ENCODE measurements around the gene RHOC.

DNA sequence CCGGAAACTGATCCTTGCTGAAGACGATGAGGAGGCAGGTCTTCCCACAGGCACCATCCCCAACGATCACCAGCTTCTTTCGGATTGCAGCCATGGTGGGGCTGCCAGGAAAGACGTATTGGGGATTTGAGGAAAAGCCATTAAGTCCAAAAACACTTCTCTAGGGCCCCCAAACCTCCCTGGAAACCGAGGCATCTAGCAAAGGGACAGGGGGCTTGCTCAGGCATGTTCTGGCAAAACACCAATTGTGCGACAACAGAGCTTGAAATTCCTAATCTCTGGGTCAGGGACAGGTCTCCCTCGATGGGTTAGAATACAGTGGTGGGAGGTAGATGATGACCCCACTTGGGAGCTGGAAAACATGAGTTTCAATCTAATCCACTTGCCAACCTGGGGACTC is 3.2 kb downstream of the RHOC start:
- TF ChIP-seq, protein P1, sequence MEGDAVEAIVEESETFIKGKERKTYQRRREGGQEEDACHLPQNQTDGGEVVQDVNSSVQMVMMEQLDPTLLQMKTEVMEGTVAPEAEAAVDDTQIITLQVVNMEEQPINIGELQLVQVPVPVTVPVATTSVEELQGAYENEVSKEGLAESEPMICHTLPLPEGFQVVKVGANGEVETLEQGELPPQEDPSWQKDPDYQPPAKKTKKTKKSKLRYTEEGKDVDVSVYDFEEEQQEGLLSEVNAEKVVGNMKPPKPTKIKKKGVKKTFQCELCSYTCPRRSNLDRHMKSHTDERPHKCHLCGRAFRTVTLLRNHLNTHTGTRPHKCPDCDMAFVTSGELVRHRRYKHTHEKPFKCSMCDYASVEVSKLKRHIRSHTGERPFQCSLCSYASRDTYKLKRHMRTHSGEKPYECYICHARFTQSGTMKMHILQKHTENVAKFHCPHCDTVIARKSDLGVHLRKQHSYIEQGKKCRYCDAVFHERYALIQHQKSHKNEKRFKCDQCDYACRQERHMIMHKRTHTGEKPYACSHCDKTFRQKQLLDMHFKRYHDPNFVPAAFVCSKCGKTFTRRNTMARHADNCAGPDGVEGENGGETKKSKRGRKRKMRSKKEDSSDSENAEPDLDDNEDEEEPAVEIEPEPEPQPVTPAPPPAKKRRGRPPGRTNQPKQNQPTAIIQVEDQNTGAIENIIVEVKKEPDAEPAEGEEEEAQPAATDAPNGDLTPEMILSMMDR (IDR thresholded peaks at IDR 0.05): no peak
- no peak for TF ChIP-seq POLR2A (IDR thresholded peaks at IDR 0.05)

Data from Peyer's patch (tissue), 4 donors.